Activated CD8-positive, alpha-beta memory T cell treated with anti-CD3 and anti-CD28 coated beads, Interleukin-2, amount 50 U/mL, for 48 hours (primary cell): ENCODE data around the gene SYNPO.

Source experiments
- DNase-seq: peaks from one replicate; pipeline ENCODE4 v3.0.0-alpha.2; 2020

Gene SYNPO

GRCh38 chr5:150706776-150707390 is 66.4 kb downstream of the SYNPO start:
- no peak for DNase-seq
